Motor neuron (in vitro differentiated cells): ENCODE measurements around the gene ZNF891. TPM values are rescaled to one million over a fixed set of nuclear protein-coding genes. Genes with fewer than 3 reads are reported as not detected.

Source experiments
- ATAC-seq, 8 experiments: fragments of 200-7000 bp; cut with Tn5 transposase; replicated peaks in 6 of 8; 2 replicates each; pipeline ENCODE4 v1.8.0; 2021; ENCODE audit warnings: mild to moderate bottlenecking in 8 of 8, moderate library complexity in 8 of 8
- H3K27ac ChIP-seq, 2 donors: fragments of 250-450 bp; sonication (Bioruptor Pico); 2 replicates each; pipeline ENCODE4 v1.9.0; 2021; ENCODE audit warnings: antibody characterized with exemption in 2 of 2, mild to moderate bottlenecking in 2 of 2, moderate library complexity in 1 of 2
- H3K4me1 ChIP-seq, 2 donors: fragments of 250-450 bp; sonication (Bioruptor Pico); replicated peaks in 1 of 2; 2 replicates each; pipeline ENCODE4 v1.6.1; 2021; ENCODE audit warnings: antibody characterized with exemption in 2 of 2, mild to moderate bottlenecking in 2 of 2, moderate library complexity in 1 of 2
- H3K4me3 ChIP-seq, 5 donors: fragments of 250-450 bp; sonication (Bioruptor Pico); 2 replicates each; pipeline ENCODE4 v1.9.0; 2021; ENCODE audit warnings: antibody characterized with exemption in 5 of 5, mild to moderate bottlenecking in 5 of 5, moderate library complexity in 4 of 5
- WGBS, 10 experiments: fragments of 450-650 bp; shearing (Covaris generic); methylation state at CpG; one replicate each; pipeline ENCODE4 v1.0.0; 2022; 5-methylcytosine and 5-hydroxymethylcytosine counted together
- in situ Hi-C, 9 experiments: fragments of 400-800 bp; cut with MboI; loops; one replicate each; pipeline ENCODE4 v1.15.0; 2021; ENCODE audit warnings: low sequenced_read_pairs in 9 of 9, low pct_unique_long_range_greater_than_20kb in 2 of 9; ENCODE audit not compliant: unreplicated experiment in 9 of 9
- total RNA-seq, 8 experiments: library from RNA; unstranded; fragments of 300-600 nt; gene quantifications; 2 replicates each; pipeline versions ENCODE4 v1.2.3 to v1.2.4, GENCODE V29; 2022

Gene ZNF891
- total RNA-seq, 8 experiments from 2014 or later: 1.2 to 6.4 (median 4.1) TPM

- H3K4me1 ChIP-seq: no peaks in the 10 kb centered on the region
- 85 to 100% (median 100%) methylated on average over 1 of the region's 1 CpG; no CpG with 5 or more reads in 1 of the 10 experiments for WGBS, 10 experiments
- in situ Hi-C loops: no loop called here
- ATAC-seq: no peak
- H3K4me3 ChIP-seq: no peak overlapping the region
- H3K27ac ChIP-seq: no peak overlapping the region
Observed at GRCh38 chr12:133107121-133107520, 23.0 kb downstream of the ZNF891 start.

DNA sequence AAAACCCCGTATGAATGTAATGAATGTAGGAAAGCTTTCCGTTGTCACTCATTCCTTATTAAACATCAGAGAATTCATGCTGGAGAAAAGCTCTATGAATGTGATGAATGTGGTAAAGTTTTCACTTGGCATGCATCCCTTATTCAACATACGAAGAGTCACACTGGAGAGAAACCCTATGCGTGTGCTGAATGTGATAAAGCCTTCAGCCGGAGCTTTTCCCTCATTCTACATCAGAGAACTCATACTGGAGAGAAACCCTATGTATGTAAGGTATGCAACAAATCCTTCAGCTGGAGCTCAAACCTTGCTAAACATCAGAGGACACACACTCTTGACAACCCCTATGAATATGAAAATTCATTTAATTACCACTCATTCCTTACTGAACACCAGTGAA, 23.8 kb downstream of the ZNF891 start:
- WGBS, 10 experiments: 90 to 100% (median 97%) methylated on average over 1 to 5 of the region's 5 CpGs; no CpG with 5 or more reads in 3 of the 10 experiments
- no peak for ATAC-seq
- in situ Hi-C loops: no loop called here
- no peak overlapping the region for H3K4me3 ChIP-seq
- H3K27ac ChIP-seq: no peak overlapping the region
- H3K4me1 ChIP-seq: no peaks in the 10 kb centered on the region

DNA sequence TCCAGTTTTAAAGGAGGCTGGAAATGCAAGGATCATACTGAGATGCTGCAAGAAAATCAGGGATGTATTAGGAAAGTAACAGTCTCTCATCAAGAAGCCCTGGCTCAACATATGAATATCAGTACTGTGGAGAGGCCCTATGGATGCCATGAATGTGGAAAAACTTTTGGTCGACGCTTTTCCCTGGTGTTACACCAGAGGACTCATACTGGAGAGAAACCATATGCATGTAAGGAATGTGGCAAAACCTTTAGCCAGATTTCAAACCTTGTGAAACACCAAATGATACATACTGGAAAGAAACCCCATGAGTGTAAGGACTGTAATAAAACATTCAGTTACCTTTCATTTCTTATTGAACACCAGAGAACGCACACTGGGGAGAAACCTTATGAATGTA, 24.5 kb downstream of the ZNF891 start:
- in situ Hi-C loops: no loop called here
- no peak for ATAC-seq
- Histone ChIP-seq H3K4me1 (no peaks in the 10 kb centered on the region), H3K27ac (no peak overlapping the region), H3K4me3 (no peak overlapping the region)
- WGBS, 10 experiments: 80 to 100% (median 94%) methylated on average over 1 to 3 of the region's 3 CpGs; no CpG with 5 or more reads in 2 of the 10 experiments

DNA sequence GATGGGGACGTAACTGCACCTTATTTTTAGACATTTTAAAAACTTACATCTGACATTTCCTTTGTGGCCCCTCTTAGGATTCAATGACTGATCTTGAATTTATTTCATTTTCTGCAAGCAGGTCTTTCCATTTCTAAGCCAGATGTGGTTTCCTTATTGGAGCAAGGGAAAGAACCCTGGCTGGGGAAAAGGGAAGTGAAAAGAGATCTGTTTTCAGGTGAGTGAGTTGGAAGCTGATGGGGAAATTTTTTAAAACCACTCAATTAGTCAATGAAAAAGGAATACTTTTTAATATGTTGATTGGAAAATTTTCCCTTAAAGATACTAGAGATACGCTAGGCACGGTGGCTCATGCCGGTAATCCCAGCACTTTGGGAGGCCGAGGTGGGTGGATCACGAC, 46.7 kb downstream of the ZNF891 start:
- WGBS, 10 experiments: 80 to 100% (median 100%) methylated on average over 1 to 6 of the region's 6 CpGs; no CpG with 5 or more reads in 1 of the 10 experiments
- Histone ChIP-seq H3K4me3 (no peak overlapping the region), H3K4me1 (peaks cover 0 to 8% of the 10 kb centered on the region in 2 donors), H3K27ac (no peak overlapping the region)
- in situ Hi-C loops: no loop called here
- ATAC-seq: no peak

- Histone ChIP-seq H3K4me3 (peak overlapping the region; percentile 56 to 90 (median 68)), H3K27ac (peak overlapping the region; percentile 97), H3K4me1 (peaks cover 0 to 8% of the 10 kb centered on the region in 2 donors)
- WGBS, 10 experiments: 10 to 100% (median 52%) methylated on average over 1 to 8 of the region's 17 CpGs; no CpG with 5 or more reads in 4 of the 10 experiments
- peak in 1 of 8 experiments; percentile 20 for ATAC-seq
- in situ Hi-C loops: no loop called here
Observed at GRCh38 chr12:133081159-133081780, 48.8 kb downstream of the ZNF891 start.

GRCh38 chr12:133080368-133081158, 49.5 kb downstream of the ZNF891 start, which contains the start of gene ZNF140:
Gene ZNF140, plus strand, starts transcription at chr12:133080923. Its CDS starts 398 bp downstream, at chr12:133081321.
- in situ Hi-C loops: no loop called here
- peaks cover 0 to 8% of the 10 kb centered on the region in 2 donors for H3K4me1 ChIP-seq
- H3K27ac ChIP-seq: peak within 1 kb of the TSS; percentile 97
- H3K4me3 ChIP-seq: peak within 1 kb of the TSS; percentile 56 to 90 (median 68)
- ATAC-seq: peak; percentile 69 to 84 (median 80)
- 0 to 5% (median 0%) methylated on average over 1 to 17 of the region's 69 CpGs; no CpG with 5 or more reads in 3 of the 10 experiments for WGBS, 10 experiments

- peak; percentile 80 to 86 (median 84) for ATAC-seq
- WGBS, 10 experiments: 0% methylated on average over 2 to 7 of the region's 22 CpGs; no CpG with 5 or more reads in 5 of the 10 experiments
- Histone ChIP-seq H3K4me1 (peaks cover 0 to 8% of the 10 kb centered on the region in 2 donors), H3K27ac (peak overlapping the region; percentile 97), H3K4me3 (peak overlapping the region; percentile 56 to 90 (median 68))
- in situ Hi-C loops: no loop called here
Observed at GRCh38 chr12:133080026-133080367, 50.1 kb downstream of the ZNF891 start.

- WGBS, 10 experiments: 0 to 100% (median 56%) methylated on average over 1 to 2 of the region's 2 CpGs
- ATAC-seq: no peak
- H3K4me1 ChIP-seq: no peaks in the 10 kb centered on the region
- in situ Hi-C loops: no loop called here
- no peak overlapping the region for H3K4me3 ChIP-seq
- no peak overlapping the region for H3K27ac ChIP-seq
Observed at GRCh38 chr12:133073836-133074235, 56.2 kb downstream of the ZNF891 start.

- in situ Hi-C loops: no loop called here
- Histone ChIP-seq H3K4me1 (no peaks in the 10 kb centered on the region), H3K4me3 (no peak overlapping the region), H3K27ac (no peak overlapping the region)
- 60 to 100% (median 100%) methylated on average over 1 of the region's 1 CpG; no CpG with 5 or more reads in 5 of the 10 experiments for WGBS, 10 experiments
- ATAC-seq: no peak
Observed at GRCh38 chr12:133063556-133063955, 66.5 kb downstream of the ZNF891 start.

GRCh38 chr12:133061954-133062353, 68.1 kb downstream of the ZNF891 start:
- no peak overlapping the region for H3K4me3 ChIP-seq
- H3K27ac ChIP-seq: no peak overlapping the region
- WGBS, 10 experiments: 83 to 100% (median 100%) methylated on average over 1 of the region's 1 CpG; no CpG with 5 or more reads in 3 of the 10 experiments
- ATAC-seq: no peak
- in situ Hi-C loops: no loop called here
- H3K4me1 ChIP-seq: no peaks in the 10 kb centered on the region

- in situ Hi-C loops: no loop called here
- ATAC-seq: no peak
Observed at GRCh38 chr12:133058203-133059113, 71.6 kb downstream of the ZNF891 start.

DNA sequence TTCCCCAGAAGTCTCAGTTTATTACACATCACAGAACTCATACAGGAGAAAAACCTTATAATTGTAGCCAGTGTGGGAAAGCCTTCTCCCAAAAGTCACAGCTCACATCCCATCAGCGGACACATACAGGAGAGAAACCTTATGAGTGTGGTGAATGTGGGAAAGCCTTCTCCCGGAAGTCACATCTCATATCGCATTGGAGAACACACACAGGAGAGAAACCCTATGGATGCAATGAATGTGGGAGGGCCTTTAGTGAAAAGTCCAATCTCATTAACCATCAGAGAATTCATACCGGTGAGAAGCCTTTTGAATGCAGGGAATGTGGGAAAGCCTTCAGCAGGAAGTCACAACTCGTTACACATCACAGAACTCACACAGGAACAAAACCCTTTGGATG, 72.6 kb downstream of the ZNF891 start:
- Histone ChIP-seq H3K4me3 (no peak overlapping the region), H3K27ac (no peak overlapping the region), H3K4me1 (no peaks in the 10 kb centered on the region)
- WGBS, 10 experiments: 89 to 100% (median 100%) methylated on average over 1 to 5 of the region's 5 CpGs; no CpG with 5 or more reads in 1 of the 10 experiments
- ATAC-seq: no peak
- in situ Hi-C loops: no loop called here

More at GRCh38 chr12:133058203-133059113, 71.6 kb downstream of the ZNF891 start:
- Histone ChIP-seq H3K4me1 (no peaks in the 10 kb centered on the region), H3K27ac (no peak overlapping the region), H3K4me3 (no peak overlapping the region)
- WGBS, 10 experiments: 77 to 100% (median 91%) methylated on average over 2 to 7 of the region's 8 CpGs
